GM19238 (cell line): ENCODE results near the gene ATP8B4.

Experiments used
- DNase-seq: peaks from one replicate; pipeline ENCODE4 v3.0.0; 2011; ENCODE audit warnings: low spot score; ENCODE audit not compliant: insufficient read length

Gene ATP8B4

DNA sequence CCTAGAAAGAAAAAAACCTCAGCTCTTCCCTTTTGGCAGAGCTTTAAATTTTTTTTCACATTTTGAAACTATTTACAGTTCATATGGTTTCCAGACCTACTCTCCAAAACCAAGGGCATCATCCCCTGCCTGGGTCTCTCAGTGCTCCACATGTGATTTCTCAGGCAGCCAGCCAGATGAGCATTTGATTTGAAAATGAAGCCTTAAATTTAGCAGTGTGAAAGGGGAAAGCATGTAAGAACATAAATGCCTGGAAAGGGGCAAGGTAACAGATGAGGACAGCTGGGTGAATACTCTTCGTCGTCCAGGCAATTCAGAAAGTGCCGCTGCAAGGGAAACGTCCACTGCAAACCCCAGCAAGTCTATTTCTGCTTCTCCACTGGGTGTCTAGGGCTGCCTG lies 94.8 kb downstream of the ATP8B4 start:
- no peak for DNase-seq

DNA sequence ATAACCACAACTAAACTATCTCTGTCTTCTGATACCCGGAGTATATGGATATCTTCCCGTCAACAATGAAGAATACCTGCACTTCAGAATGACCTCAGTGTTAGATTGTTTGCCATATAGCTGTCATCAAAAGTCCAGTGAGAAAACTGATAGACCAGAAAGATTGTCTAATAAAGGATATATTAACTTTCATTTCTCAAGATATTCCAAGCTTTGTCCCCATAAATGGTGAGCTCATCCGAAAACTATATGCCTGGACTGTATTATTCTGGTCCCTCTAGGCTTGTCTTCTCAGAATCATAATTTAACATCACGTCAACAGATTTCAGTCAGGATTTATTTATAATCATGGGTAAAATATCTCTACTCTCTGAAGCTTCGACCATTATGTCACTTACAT lies 100.5 kb downstream of the ATP8B4 start:
- DNase-seq, result no peak

DNA sequence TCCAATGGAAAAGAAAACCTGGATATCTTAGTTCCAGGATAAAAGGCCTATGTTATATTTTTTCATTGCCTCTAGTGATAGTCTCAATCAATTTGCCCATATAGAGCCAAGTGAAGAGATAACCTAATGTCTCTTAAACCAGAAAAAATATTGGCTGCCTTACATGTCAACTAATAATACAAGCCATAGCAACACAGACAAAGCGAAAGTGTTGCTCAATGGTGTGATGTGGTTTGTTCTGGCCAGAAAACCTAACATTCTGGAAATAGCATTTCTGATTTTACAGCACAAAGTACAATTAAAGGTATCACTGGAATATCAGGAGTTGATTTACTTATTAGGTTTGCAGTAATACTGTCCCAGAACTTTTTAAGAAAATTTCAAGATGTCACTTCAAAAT lies 101.5 kb downstream of the ATP8B4 start:
- no peak for DNase-seq

DNA sequence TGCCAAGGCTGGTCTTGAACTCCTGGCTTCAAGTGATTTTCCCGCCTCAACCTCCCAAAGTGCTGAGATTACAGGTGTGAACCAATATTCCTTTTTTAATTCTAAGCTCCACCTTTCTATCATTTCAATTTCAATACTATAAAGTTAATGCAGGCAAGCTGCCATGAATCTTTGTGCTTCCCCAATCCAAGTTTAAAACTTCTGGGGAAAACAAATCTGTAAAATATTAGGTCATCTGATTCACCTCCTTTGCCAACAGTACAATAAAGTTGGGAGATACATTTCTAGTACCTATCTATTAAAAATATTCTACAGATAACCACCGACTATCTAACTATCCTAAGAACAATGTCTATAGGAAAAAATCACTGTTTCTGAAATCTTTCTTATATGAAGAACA lies 102.1 kb downstream of the ATP8B4 start:
- no peak for DNase-seq

DNA sequence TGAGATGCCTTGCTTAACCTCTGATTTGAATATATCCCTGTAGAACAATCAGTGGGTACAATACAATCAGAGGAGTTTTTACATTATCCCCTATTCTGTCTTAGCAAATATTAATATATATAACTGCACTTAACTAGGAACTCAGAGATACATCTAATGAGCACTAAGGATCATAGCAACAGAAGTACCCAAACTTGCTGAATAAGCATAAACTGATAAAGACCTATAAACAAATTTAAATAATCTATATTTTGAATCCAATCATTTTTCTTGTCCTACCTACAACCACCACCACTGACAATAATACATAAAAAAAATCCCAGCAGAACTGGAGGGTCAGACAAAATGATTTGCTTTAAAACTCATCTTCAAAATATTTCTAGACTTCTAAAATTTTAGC lies 106.2 kb downstream of the ATP8B4 start:
- no peak for DNase-seq

DNA sequence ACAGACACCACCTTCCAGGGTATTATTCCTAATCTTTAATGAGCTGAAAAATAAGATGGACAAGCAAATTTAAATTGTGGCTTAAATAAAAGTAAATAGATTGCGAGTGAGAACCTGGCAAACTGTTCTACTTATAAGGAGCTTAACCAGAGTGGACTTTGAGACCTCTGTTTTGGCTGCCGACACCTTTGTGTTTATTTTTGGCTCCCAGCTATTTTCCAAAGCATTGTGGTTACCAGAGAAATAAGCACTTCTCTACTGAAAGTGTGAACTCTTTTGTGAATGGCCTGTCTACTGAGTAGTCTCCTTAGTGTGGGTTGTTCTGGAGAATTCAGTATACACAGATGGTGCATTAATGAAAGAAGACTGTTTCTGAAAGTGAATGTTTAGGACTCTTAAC lies 109.4 kb downstream of the ATP8B4 start:
- DNase-seq, result no peak

DNA sequence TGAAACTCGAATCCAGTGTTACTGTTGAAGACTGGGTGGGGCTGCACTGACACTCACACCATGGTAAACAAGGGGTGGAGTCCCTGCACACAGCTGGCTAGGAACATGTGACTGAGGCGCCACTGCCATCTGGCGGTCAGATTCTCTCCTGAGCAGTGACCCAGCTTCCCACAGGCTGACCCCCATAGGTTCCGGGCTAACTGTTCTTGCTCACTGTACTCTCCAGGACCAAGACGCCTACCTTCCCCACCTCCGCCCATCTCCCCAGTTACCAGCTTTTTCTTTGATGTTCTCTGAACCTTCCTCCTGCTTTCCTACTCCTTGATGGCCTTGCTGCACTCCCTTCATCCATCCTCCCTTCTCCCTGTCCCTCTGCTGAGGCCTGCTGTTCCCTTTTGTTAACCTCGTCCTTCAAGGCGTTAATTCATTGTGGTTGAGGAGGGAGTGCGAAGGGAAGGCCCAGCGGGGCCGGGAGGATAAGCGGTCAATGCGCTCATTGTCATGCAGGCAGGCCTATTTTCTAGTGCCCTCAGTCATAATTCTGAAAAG lies 115.2 kb downstream of the ATP8B4 start:
- DNase-seq, result peak; percentile 41

DNA sequence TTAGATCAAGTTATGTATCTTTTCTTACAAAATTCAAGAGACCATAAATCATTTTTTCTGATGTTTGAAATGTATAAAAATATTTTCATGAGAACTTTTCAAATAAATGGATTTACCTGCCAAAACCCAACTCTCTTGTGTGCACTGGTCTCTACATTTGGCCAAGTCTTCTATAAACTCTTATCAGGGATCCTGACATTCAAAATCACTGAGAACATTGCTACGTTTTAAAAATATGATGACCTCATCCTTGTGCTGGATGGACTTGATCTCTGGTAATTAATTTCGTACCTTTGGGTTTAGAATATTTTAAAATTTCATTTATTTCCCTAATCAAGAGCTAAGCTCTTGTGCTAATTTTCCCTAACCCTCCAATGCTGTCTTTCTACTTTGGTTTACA lies 127.4 kb downstream of the ATP8B4 start:
- no peak for DNase-seq

DNA sequence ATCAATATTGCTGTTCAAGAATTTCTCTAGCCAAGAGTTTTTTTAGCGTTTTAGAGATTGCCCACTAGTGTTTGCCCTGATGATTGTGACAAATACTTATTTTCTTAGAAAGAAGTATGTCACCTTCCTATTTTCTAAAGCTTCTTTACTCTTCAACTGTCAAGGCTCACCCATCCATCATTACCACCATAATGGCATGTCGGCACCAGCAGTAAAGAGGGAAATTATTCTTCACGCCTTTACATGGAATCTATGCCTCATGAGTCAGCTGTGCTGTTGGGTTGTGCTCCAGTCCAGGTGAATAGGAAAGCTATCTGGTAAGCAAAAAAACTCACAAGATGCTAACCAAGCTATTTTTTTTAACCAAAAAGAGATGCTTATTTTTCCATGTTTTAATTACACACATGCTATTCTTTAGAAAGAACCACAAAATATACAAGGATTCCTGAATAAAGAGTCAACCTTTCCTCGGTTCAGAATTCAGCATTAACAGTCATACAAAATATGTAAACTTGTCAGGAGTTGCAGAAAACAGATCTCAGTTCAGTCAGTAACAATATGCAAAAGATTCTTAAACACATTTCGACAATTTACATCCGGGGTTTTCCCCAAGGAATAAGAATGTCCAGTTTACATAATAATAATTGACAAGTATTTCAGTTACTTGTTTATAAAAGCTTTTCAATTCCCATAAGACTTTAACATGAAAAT lies 128.0 kb downstream of the ATP8B4 start:
- DNase-seq, result no peak

DNA sequence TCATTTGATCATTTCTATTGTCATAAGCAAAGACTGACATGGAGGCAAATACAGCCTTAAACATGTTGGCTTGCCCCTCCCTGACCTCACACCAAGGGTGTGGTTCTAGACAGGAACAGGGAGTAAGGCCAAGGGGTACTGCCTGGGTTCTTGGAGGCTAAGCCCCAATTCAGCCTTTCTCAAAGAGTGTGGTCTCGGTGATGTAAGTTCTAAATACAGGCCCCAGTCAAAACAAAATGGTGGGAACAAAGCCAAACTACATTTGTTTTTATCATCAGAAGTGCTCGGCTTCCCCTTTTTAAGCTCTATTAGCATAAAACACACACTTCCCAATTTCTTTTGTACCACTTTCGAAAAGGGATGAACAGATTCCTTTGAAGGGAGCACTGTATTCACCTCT lies 129.5 kb downstream of the ATP8B4 start:
- no peak for DNase-seq

DNA sequence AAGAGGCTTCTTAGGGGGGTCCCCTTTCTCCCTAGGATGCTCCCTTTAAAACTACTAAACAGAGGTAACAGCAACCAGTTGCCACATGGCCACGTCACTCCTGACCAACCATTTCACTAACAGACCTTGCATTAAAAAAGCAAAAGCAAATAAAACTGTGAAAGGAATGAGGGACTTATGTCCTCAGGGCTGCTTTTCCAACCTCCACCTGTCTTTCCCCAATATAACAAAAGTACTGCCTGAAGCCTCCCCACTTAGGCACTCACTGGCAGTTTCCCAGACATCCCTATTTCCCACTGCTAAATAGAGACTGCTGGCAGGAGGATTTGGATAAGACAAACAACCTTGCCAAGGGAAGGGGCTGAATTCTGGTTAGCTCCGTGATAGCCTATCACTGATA lies 130.3 kb downstream of the ATP8B4 start:
- DNase-seq, result no peak

DNA sequence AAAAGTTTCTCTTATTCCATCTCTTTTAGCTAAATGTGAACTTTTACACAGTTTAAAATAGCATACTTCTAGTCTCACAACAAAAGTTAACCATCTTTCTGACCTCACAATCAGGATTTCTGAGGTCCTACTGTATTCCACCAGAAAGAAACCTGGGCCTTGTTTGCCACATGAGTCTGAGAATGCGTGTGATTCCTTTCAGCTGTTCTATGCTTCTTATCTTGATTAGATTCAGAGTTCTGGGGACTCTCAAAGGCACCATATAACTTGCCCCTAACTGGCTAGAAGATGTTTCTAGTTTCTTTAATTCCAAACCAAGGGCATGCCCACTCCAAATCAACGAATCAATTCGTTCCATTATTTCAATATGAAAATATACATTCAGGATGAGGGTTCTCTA lies 131.1 kb downstream of the ATP8B4 start:
- no peak for DNase-seq

DNA sequence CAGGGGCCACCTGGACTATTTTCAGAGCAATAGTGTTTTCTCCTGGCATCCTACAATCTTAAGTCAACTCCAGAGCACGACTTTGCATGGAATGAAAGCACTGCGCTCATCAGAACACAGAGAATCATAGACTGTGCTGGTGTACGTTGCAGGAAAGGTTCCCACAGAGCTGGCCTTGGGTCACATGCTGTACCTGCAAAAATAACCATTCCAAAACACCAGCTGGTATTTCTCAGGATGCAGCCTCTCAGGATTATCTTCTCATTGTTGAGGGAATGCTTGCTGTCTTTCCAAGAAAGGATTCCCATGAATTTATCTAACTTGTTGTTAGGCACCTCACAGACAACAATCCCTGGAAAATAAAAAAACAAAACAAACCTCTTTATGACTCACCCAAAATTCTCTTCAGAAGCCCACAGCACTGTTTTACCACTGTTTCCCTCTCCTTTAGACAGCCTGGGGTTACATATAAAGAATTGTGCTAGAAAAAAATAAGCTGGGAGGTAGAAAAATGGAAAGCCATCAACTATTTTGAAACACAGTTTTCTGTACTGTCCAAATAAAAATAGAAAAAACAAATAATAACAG lies 131.7 kb downstream of the ATP8B4 start:
- no peak for DNase-seq

DNA sequence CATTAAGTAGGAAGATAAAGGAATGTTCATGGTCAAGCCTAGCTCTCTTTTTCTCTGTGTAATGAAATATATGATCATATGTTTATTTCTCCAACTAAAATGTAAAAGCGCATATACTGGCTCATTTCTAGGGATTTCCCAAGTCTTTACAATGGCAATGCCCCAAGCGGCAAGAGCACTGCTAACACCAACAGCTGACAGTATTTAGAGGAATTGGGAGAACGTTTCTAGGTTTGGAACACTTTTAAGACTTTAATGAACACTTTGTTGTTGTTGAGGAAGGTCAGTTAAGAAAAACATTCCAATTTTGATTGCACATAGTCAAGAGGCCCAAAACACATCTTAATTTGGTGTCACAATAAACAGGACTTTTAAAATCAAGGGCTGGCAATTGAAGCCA lies 132.7 kb downstream of the ATP8B4 start:
- DNase-seq, result no peak

DNA sequence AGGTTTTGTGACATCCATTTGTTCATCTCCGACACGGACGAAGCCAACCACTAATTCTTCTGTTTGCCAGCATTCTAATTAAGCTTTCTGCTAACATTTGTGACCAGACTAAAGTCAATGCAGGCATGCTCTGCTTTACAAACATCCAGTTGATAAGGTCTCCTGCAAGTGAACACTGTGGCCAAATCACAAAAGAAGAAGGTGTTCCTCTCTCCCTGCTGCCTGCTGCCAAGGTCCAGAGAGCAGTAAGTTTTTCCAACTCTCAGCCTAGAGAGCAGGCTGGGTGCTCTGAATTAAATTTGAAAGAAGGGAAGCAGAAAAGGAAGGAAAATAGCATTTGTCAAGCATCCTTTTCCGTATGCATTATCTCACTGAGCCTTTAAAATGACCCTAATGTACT lies 133.6 kb downstream of the ATP8B4 start:
- DNase-seq, result no peak

DNA sequence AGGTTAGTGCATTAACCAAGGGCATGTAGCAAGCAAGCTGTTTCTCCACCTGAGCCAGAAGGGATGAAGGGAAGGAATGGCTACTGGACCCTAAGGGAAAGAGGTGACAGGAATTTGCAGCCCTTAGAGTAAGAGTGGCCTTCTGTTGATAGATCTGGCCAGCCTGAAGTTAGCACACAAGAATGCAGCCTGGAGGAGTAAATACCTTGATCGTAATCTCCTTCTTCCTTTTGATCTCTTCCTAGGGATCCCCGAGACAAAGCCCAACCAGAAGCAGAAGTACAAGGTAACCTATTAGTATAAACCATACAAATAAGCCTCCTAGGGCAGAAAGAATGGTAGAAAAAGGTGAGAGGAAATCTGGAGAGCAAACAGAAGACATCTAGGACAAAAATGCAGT lies 134.6 kb downstream of the ATP8B4 start:
- no peak for DNase-seq

DNA sequence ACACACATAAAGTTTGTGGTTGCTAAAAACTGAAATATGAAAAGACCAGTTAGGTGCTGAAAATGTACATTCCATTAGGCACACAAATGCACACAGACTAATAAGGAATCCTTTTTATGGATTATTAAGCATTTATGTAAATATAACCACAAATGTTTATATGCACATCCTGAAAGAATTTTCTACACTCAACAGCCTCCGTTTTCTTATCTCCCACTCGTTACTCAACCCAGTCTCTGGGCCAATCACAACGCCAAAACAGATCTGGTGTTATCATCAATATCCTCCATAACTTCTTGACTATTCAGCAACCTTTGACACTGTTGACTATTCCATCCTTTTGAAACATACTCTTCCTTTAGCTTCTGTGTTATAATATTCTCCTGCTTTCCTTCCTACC lies 136.4 kb downstream of the ATP8B4 start:
- no peak for DNase-seq

DNA sequence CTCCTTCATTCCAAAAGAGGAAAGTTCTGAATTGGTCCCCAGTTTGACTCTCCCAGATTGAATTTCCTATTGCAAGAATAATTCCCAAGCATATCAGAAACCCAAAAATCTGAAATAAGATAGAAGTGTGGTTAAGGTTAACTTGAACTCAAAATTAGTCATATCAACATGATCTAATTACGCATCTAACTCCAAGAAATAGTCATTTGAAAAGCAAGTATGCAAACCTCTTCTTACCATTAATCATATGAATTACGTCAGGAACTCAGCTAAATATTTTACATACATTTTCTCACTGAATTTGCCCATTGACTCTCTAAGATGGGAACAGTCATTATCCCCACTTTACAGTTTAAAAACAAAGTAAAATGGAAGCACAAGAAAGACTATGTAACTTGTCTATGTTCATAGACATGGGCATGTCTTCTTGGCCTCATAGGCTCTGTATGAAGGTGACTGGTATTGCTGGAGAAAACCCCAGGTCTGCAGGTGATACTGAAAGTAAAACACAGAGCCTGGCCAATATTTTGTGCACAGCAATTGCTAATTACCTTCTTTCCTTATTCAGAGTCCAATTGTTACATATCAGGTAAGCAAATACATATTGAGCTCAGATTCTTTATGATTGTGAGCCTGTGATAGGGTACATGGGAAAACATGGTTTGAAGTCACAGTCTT lies 139.2 kb downstream of the ATP8B4 start:
- DNase-seq, result no peak

DNA sequence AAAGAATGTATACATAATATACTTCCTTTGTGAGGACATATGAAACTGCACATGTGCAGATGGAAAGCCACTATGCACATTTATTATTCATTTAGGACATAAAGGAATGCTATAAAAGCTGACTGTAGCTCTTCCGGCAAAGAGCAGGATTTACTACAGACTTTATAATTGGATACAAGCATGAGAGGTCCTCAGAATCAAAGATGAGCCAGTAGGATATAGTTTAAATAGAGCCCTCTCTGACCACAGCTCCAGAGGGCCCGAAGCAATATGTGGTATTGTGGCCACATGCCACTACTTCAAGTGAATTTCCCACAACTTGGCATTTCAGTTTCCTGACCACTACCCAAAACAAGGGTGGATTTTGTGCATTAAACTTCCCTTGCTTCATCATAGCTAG lies 140.9 kb downstream of the ATP8B4 start:
- DNase-seq, result no peak

DNA sequence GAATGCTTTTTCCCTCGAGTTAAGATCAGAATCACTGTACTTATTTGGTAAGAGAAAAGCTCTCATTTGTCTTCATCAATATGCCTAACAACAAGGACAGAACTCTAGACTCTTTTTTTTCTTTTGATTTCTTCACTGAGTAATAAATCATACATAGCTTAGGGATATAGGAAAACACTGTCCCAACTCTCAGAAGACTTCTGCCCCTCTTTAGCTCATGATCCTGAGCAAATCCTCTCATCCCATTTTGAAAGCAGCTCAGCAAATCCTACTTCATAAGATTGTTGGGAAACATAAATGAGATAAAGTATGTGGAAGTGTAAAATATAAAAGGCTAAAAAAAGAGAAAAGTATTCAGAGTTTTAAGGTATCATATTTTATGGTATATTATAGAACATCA lies 141.7 kb downstream of the ATP8B4 start:
- DNase-seq, result no peak

DNA sequence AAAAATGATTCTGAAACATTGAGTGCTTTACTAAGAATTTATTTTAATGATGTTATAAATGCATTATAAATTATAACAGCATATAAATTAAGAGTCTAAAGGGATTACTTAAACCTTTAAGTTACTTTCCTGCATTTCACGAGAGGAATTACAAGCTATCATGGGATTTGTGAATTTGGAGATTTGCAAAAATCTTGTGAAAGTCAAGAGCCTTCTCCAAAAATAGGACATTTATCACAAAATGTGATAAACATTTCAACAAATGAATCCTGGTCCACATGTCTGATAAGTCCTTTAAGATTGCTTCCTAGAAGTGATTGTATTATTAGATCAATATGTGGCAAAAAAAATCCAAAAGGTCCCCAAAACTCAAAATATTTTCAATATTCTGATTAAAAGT lies 154.5 kb downstream of the ATP8B4 start:
- DNase-seq, result no peak

DNA sequence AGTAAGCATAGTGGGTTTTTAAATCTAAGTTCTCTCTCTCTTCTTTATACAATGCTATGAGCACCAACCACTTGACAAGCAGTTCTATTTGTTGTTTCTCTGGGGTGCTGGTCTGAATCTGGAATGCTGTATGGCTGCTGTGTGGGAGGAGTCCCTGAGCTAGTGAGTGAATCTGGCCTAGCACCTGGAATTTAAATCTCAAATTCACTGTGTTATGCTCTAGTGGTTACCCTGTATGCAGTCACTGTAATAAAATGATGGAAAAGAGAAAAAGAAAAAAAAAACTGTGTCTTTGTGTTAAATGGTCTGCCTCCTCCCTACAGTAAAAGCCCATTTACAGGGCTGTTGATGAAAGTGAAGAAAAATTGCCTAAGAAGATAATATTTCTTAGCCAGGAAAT lies 155.0 kb downstream of the ATP8B4 start:
- no peak for DNase-seq
